Stomach (tissue), 4 donors: Measurements from ENCODE around the gene MZT2A.
"Not testable (repeated sequence)": the region's sequence is repeated elsewhere in the genome, so short reads cannot be mapped to it uniquely, and the experiment has no call there.

Experiments used
- EP300 ChIP-seq: sonication (generic); formaldehyde crosslinking; IDR thresholded peaks from one replicate; pipeline ENCODE4 v1.6.1; 2017; ENCODE audit warnings: antibody characterized with exemption
- POLR2A ChIP-seq, 4 donors: fragments of 450-650 bp; IDR thresholded peaks; one replicate each; pipeline ENCODE4 v1.6.1; 2016; ENCODE audit warnings: antibody characterized with exemption in 4 of 4, control low read depth in 2 of 4, mild to moderate bottlenecking in 1 of 4, moderate library complexity in 1 of 4
- TF ChIP-seq, protein P1 (sequence below), 7 experiments: fragments of 450-650 bp in 4 of 7; fragments of 200-600 bp in 3 of 7; sonication (generic) in 3 of 7; IDR thresholded peaks; one replicate each; pipeline ENCODE4 v1.5.1; 2016 to 2019; ENCODE audit warnings: antibody characterized with exemption in 7 of 7, control low read depth in 2 of 7, mild to moderate bottlenecking in 1 of 7

DNA sequence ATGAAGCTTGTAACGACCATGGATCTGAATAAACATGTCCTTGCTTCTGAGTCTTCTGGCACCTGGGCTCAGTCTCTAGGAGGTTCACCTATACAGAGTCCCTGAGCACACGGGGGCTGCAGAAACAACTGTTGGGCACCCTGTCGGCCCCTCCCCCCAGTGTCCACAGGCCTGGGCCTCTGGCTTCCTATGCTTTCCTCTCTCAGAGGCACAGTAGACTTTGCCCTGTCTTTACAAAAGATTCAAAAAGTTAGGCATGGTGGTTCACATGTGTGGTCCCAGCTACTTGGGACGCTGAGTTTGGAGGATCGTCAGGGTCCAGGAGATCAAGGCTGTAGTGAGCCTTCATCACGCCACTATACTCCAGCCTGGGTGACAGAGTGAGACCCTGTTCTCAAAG is 29.3 kb upstream of the MZT2A start:
- TF ChIP-seq, protein P1, sequence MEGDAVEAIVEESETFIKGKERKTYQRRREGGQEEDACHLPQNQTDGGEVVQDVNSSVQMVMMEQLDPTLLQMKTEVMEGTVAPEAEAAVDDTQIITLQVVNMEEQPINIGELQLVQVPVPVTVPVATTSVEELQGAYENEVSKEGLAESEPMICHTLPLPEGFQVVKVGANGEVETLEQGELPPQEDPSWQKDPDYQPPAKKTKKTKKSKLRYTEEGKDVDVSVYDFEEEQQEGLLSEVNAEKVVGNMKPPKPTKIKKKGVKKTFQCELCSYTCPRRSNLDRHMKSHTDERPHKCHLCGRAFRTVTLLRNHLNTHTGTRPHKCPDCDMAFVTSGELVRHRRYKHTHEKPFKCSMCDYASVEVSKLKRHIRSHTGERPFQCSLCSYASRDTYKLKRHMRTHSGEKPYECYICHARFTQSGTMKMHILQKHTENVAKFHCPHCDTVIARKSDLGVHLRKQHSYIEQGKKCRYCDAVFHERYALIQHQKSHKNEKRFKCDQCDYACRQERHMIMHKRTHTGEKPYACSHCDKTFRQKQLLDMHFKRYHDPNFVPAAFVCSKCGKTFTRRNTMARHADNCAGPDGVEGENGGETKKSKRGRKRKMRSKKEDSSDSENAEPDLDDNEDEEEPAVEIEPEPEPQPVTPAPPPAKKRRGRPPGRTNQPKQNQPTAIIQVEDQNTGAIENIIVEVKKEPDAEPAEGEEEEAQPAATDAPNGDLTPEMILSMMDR (IDR thresholded peaks at IDR 0.05) = not testable (repeated sequence)
- TF ChIP-seq POLR2A (IDR thresholded peaks at IDR 0.05); EP300: not testable (repeated sequence)
